GM18505 (cell line): ENCODE results near the gene AHDC1.

ENCODE experiments used
- ATAC-seq: cut with Tn5 transposase; IDR thresholded peaks from one replicate; pipeline ENCODE4 v1.9.1; 2021; ENCODE audit not compliant: unreplicated experiment
- POLR2A ChIP-seq: IDR thresholded peaks from 4 replicates; pipeline ENCODE4 v1.6.1; 2011; ENCODE audit warnings: borderline replicate concordance; ENCODE audit not compliant: insufficient read depth, insufficient read length; ENCODE audit errors: extremely low read depth

The AHDC1 gene

DNA sequence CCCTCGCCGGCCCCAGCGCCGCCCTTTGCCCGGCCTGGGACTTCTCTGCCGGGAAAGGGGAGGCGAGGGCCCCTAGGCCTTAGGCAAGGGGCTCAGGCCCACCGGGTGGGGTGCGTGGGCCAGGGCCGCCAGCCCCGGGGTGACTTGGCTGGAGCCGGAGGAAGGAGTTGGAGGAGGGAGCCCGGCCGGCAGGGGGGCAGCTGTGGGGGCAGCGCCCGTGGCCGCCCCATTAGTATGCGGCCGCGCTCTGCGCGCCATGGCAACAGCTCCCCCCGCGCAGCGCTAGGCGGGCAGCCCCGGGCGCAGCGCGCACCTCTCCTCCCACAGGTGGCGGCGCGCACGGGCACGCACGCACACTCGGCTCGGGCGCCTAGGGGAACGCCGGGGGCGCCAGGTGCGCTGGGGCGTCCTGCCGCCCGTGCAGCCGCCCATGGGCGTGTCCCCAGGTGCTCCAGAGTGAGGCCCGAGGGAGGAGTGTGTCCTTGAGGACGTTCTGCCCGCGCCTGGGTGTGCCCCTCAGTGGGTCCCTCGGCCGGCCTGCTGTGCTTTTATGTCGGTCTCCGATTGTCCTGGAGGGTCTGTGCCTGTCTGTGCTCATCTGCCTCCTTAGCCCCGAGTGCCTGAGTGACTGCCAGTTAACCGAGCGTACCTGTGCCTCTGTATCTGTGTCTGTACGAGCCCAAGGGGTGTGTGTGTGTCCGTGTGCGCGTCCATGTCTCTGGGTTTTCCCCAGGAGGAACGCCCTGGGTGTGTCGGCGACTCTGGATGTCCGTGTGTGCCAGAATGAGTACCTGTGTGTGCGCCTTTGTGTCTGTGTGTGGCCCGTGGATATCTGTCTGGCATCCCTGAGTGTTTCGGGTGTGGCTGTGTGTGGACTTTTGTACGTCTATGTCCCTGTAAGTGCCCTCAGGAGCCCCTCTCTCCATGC lies 75.8 kb downstream of the AHDC1 start:
- no peak for ATAC-seq
- no peak for TF ChIP-seq POLR2A

DNA sequence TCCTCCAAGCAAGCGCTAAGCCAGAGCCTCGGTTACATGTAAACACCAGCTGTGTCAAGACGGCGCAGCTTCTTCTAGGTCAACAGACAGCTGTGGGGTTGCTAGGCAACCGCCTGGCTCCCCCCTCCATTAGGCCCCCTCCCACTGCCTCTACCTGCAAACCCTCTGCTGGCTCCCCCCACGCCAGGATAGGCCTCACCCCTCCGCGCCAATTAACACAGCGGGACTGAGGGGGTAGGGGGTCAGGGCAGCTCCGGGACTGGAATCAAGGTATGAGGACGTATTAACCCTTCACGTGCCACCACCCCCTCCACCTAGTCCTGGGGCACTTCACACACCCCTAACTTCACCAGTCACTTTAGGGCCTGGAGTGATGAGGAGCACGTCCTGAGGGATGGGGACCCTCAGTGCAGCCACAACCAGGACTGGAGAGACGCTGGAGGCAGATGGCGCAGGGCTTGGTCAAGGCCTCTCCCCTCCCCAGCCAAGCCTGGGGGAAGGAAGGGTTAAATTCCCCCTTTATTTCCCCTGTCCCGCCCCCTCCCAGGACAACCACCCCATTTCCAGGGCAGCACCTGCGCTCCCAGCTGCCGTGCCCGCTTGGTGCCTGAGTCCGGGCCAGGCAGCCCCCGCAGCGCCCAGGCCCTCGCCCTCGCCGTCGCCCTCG lies 76.6 kb downstream of the AHDC1 start:
- TF ChIP-seq POLR2A = no peak
- ATAC-seq = no peak

GRCh38 chr1:27526569-27527222 lies 77.2 kb downstream of the AHDC1 start:
- no peak for TF ChIP-seq POLR2A
- no peak for ATAC-seq

GRCh38 chr1:27525296-27526272 lies 78.4 kb downstream of the AHDC1 start:
- peak; percentile 20 for TF ChIP-seq POLR2A
- peak; percentile 52 for ATAC-seq

DNA sequence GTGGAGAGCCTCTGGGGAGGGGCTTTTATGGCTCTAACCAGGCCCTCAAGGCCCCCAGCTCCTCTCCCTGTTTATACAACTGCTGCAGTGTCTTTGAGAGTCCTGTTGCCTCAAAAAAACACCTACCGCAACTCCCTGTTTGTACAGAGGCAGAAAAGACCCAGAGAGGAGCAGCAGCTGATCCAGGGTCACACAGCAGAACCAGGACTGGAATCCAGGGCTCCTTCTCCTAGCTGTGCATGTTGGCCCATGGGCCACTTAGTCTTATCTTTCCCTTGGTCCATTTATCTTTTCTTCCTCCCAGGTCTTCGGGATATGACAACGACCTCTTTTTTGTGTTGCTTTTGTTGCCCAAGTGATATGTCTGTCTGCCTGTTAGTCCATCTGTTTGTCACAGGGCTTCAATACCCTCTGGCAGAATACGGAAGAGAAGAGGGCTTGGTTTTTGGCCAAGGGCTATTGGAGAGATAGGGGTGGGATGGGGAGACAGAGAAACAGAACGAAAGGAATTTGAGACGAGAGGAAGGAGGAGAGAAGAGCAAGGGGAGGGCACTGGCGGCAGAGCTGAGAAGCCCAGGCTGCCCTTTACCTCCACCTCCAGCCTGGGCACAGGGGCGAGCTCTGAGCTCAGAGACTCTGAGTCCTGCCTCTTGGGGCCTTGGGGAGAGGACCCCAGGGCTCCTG lies 80.5 kb downstream of the AHDC1 start:
- no peak for TF ChIP-seq POLR2A
- ATAC-seq = no peak

DNA sequence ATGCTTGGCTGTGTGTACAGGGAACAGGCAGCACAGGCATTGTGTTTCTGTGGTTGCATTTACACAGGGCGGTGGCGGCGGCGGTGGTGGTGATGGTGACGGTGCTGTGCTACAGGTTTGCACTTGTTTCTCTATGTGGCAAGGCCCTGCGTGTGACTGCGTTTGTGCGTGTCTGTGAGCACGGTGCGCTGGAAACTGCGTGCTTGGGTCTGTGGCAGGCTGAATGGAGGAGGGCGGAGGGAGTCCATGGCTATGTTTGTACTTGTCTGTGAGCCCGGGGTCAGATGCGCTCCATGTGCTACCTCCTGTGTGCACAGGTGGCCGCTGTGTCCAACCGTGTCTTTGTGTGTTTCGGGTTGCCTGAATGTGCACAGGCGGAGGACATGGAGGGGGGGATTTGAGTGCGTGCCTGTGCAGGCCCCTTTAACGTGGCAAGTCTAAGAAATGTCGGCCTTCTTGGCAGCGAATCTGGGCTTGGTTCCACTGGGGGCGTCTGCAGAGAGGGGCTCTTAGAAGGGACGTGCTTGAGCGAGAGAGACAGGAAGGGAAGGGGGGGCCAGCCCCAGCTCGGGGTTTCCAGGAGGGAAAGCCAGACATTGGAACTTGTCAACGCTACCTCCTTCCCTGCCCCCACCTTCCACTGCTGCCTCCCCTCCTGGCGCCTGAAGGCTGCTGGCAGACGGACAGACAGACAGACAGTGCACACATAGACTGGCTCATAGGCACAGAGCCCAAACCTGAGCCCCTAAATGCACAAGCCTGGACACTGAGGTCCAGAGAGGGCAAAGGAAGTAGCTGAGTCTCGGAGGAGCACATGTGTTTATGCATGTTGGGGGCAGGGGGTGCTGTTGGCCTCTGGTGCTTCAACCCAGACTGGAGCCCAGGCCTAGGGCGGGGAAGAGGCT lies 81.3 kb downstream of the AHDC1 start:
- TF ChIP-seq POLR2A = no peak
- ATAC-seq = no peak

DNA sequence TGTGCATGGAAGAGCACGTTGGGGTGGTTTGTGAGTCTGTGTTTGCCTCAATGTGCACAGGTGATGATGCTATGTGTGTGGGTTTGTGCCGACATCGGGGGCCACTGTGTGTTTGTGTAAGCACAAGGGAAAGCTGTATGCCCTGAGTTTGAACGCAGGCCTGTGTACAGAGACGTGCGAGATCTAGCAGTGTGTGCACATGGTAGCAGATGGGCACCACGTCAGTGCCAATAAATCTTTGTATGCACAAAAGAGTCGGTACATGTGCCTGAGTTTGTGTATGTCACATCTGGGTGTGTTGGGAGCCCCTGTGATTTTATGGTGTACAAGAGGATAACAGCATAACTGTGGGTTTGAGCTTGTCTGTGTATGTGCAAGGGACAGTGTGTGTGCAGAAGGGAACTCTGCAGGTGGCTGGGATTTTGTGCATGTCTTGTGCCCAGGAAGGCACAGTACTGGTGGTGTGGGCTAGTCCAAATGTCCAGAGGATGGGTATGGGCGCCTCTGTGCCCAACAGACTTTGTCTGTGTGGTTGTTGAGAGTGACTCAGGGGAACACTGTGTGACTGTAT lies 82.0 kb downstream of the AHDC1 start:
- TF ChIP-seq POLR2A = no peak
- no peak for ATAC-seq

- ATAC-seq = no peak
- no peak for TF ChIP-seq POLR2A
Measured at GRCh38 chr1:27521336-27521831, 82.6 kb downstream of the AHDC1 start.

- ATAC-seq = no peak
Measured at GRCh38 chr1:27520651-27521050, 83.3 kb downstream of the AHDC1 start.

DNA sequence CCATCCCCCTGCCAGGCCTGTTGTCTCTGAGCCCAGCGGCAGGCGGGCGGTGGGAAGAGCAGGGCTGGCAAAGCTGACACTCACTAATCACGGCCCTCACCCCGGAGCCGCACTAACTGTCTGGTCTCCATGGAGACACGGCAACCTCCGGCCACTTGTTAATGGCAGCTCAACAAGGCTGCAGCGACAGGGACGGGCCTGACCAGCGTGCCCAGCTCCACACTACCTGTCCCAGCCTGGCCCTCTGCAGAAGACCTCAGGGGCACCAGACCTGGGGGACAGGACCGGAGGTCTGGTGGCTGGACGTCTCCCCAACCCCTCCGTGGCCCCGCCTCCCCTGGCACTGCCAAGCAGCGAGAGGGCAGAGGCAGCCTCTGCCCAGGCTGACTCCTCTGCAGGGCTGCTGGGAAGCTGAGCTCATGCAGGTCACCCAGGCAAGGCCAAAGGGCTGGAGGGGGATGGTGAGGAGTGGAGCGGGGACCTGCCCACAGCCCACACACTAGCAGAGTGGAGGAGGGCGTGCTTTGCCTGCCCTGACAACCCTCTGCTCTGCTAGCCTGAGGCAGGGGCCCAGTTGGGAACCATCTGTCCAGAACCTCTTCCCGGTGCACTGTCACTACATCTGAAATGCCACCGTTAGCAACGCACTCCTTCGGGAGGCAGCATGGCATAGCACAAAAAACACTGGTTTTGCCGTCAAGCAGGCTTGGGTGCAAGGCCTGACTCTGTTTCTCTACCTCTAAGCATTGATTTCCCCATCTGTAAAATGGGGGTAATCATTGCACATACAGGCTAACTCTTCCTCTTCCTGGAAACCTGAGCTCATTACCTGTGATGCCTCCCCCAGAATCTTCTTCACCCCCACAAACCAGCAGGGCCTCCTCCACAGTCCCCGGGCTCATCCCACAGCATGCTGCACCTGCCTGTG lies 84.3 kb downstream of the AHDC1 start:
- no peak for TF ChIP-seq POLR2A
- no peak for ATAC-seq

More at GRCh38 chr1:27520651-27521050, 83.3 kb downstream of the AHDC1 start:
- no peak for TF ChIP-seq POLR2A
